AG04450 (cell line): Measurements from ENCODE around the gene FGF9. TPM values are rescaled to one million over a fixed set of nuclear protein-coding genes. Genes with fewer than 3 reads are reported as not detected.

Experiments
- CTCF ChIA-PET: fragments of 300-600, 350-600 bp; formaldehyde crosslinking; extraction: SDS; loops from one replicate; lab custom pipeline; 2022; ENCODE audit warnings: antibody characterized with exemption, inconsistent platforms; lab: Charles Lee
- POLR2A ChIA-PET: fragments of 350-600 bp; formaldehyde crosslinking; extraction: SDS; loops from one replicate; lab custom pipeline; 2021; ENCODE audit warnings: antibody characterized with exemption, inconsistent platforms; lab: Yijun Ruan, JAX
- DNase-seq: peaks from one replicate; pipeline ENCODE4 v3.0.0-alpha.2; 2011; ENCODE audit warnings: low read depth, low spot score
- H3K27ac ChIP-seq: one replicate; pipeline ENCODE4 v1.5.1; 2012; ENCODE audit warnings: low read depth, low read length, control low read depth
- H3K27me3 ChIP-seq: one replicate; pipeline ENCODE4 v1.6.0; 2012; ENCODE audit warnings: low read length; ENCODE audit not compliant: control insufficient read depth, insufficient read depth
- H3K4me3 ChIP-seq: 2 replicates; pipeline ENCODE4 v1.5.1; 2011; ENCODE audit warnings: mild to moderate bottlenecking, low read depth, low read length, control low read depth
- H3K9me3 ChIP-seq: 2 replicates; pipeline ENCODE4 v1.5.1; 2012; ENCODE audit warnings: low read length; ENCODE audit not compliant: control insufficient read depth, insufficient read depth
- CTCF ChIP-seq: IDR thresholded peaks from 2 replicates; pipeline ENCODE4 v1.5.1; 2011; ENCODE audit warnings: low read depth, low read length, control low read depth, inconsistent platforms
- polyA plus RNA-seq: library from polyadenylated mRNA; depleted of rRNA; stranded (reverse); fragments of >200 nt; gene quantifications from 2 replicates; pipeline ENCODE4 v1.2.3, GENCODE V29; 2011; rRNA removed

The FGF9 gene
- polyA plus RNA-seq, 1 experiment: 0.26 TPM

DNA sequence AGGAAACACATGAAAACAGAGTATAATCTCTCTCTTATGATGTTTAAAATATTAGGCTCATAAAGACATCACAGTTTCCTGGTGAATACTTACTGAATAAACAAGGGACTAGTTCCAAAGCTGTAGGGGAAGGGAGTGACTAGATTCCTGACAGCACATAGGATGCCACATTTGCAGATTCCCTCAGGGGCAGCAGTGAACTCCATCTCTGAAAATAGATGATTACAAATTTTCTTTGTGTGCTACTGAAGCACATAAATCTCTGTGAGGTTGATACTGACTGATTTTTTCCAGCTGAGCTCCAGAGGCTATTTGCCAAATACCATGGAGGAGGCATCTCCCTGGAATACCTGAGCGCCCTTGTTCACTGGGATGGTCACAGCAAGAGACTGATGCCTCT is 77.3 kb downstream of the FGF9 start:
- Histone ChIP-seq H3K4me3 (no peak overlapping the region), H3K9me3 (no peaks in the 10 kb centered on the region), H3K27ac (no peak overlapping the region), H3K27me3 (no peaks in the 10 kb centered on the region)
- ChIA-PET CTCF (interaction anchor here (0.7 kb wide), 1 partner anchor 208 kb away, joined by 4 read pairs; no protein-coding TSS in a partner anchor), POLR2A (no interaction called here)
- no peak for TF ChIP-seq CTCF
- no peak for DNase-seq

DNA sequence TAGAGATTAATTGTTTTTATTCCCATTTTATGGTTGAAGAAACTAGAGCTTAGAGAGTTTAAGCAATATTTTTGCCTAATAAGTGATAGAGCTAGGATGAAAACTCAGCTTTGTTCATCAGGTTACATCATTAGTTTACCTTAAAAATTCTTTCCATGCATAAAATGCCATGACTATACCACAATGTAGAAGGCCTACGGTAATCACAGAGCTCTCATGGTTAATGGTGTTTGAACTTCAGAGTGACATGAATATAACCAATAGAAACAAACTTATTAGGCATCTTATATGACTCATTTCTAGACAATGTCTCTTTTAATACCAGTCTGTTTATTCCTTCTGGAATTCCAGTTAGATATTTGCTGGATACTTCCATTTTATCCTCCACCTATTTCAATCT is 78.5 kb downstream of the FGF9 start:
- Histone ChIP-seq H3K27ac (no peak overlapping the region), H3K9me3 (no peaks in the 10 kb centered on the region), H3K4me3 (no peak overlapping the region), H3K27me3 (no peaks in the 10 kb centered on the region)
- peak; percentile 71 for DNase-seq
- no peak for TF ChIP-seq CTCF
- ChIA-PET POLR2A (no interaction called here), CTCF (no interaction called here)

- no peak overlapping the region for H3K27ac ChIP-seq
- no peak for TF ChIP-seq CTCF
- H3K4me3 ChIP-seq: no peak overlapping the region
- CTCF ChIA-PET: interaction anchor here (0.5 kb wide), 1 partner anchor 526 kb away, joined by 3 read pairs; no protein-coding TSS in a partner anchor
- H3K9me3 ChIP-seq: no peaks in the 10 kb centered on the region
- H3K27me3 ChIP-seq: no peaks in the 10 kb centered on the region
- DNase-seq: no peak
- POLR2A ChIA-PET: no interaction called here
Observed at GRCh38 chr13:21752501-21752900, 81.6 kb downstream of the FGF9 start.

GRCh38 chr13:21753117-21753729 is 82.3 kb downstream of the FGF9 start:
- TF ChIP-seq CTCF: no peak
- DNase-seq: no peak
- Histone ChIP-seq H3K27ac (no peak overlapping the region), H3K4me3 (no peak overlapping the region), H3K9me3 (no peaks in the 10 kb centered on the region), H3K27me3 (no peaks in the 10 kb centered on the region)
- POLR2A ChIA-PET: no interaction called here
- CTCF ChIA-PET: no interaction called here

Other genes starting within 250 kb of the FGF9 start
- gene ZDHHC20, start 211.8 kb upstream of the FGF9 start, polyA plus RNA-seq: 43.8 and 59.8 TPM in 2 replicates
- gene MICU2, start 66.9 kb upstream of the FGF9 start, polyA plus RNA-seq: 33.3 and 42.1 TPM in 2 replicates